ENCODE results near the gene RLBP1. TPM values are rescaled to one million over a fixed set of nuclear protein-coding genes. Genes with fewer than 3 reads are reported as not detected.

RLBP1 gene
- total RNA-seq, 1 experiment from 2014 or later, result not detected

- peak; percentile 55 for DNase-seq (ENCODE audit: low read depth)
Observed at GRCh38 chr15:89206908-89207331, 14.5 kb downstream of the RLBP1 start.

GRCh38 chr15:89205991-89206585, 15.3 kb downstream of the RLBP1 start:
- no peak for DNase-seq (ENCODE audit: low read depth)

GRCh38 chr15:89203705-89204273, 17.6 kb downstream of the RLBP1 start:
- DNase-seq (ENCODE audit: low read depth), result no peak

GRCh38 chr15:89201465-89202005, 19.8 kb downstream of the RLBP1 start:
- no peak for DNase-seq (ENCODE audit: low read depth)

GRCh38 chr15:89200182-89200581, 21.2 kb downstream of the RLBP1 start:
- no peak for DNase-seq (ENCODE audit: low read depth)

GRCh38 chr15:89199746-89200145, 21.6 kb downstream of the RLBP1 start:
- DNase-seq (ENCODE audit: low read depth), result no peak

GRCh38 chr15:89198934-89199333, 22.4 kb downstream of the RLBP1 start:
- DNase-seq (ENCODE audit: low read depth), result no peak

GRCh38 chr15:89198196-89198595, 23.2 kb downstream of the RLBP1 start:
- no peak for DNase-seq (ENCODE audit: low read depth)

- no peak for DNase-seq (ENCODE audit: low read depth)
Observed at GRCh38 chr15:89197503-89197971, 23.8 kb downstream of the RLBP1 start.

GRCh38 chr15:89196994-89197393, 24.4 kb downstream of the RLBP1 start:
- no peak for DNase-seq (ENCODE audit: low read depth)

- no peak for DNase-seq (ENCODE audit: low read depth)
Observed at GRCh38 chr15:89196241-89196640, 25.1 kb downstream of the RLBP1 start.

GRCh38 chr15:89195836-89196235, 25.5 kb downstream of the RLBP1 start:
- no peak for DNase-seq (ENCODE audit: low read depth)

GRCh38 chr15:89194608-89195007, 26.8 kb downstream of the RLBP1 start:
- DNase-seq (ENCODE audit: low read depth), result no peak

GRCh38 chr15:89192766-89193165, 28.6 kb downstream of the RLBP1 start:
- no peak for DNase-seq (ENCODE audit: low read depth)

- DNase-seq (ENCODE audit: low read depth), result no peak
Observed at GRCh38 chr15:89192136-89192535, 29.2 kb downstream of the RLBP1 start.

GRCh38 chr15:89187986-89188514, 33.3 kb downstream of the RLBP1 start:
- peak; percentile 14 for DNase-seq (ENCODE audit: low read depth)

- no peak for DNase-seq (ENCODE audit: low read depth)
Observed at GRCh38 chr15:89187301-89187985, 33.9 kb downstream of the RLBP1 start.

- no peak for DNase-seq (ENCODE audit: low read depth)
Observed at GRCh38 chr15:89186803-89187202, 34.6 kb downstream of the RLBP1 start.

GRCh38 chr15:89184886-89185526, 36.4 kb downstream of the RLBP1 start:
- DNase-seq (ENCODE audit: low read depth), result no peak

GRCh38 chr15:89184357-89184756, 37.0 kb downstream of the RLBP1 start:
- DNase-seq (ENCODE audit: low read depth), result peak; percentile 68

GRCh38 chr15:89179966-89180875, 41.2 kb downstream of the RLBP1 start:
- no peak for DNase-seq (ENCODE audit: low read depth)
